A673 (cell line): ENCODE measurements around the gene UMAD1. TPM values are rescaled to one million over a fixed set of nuclear protein-coding genes. Genes with fewer than 3 reads are reported as not detected.

Experiments
- BruUV-seq: library from RNA; stranded (reverse); fragments of 400-500 nt; replicated peaks from 2 replicates; lab custom pipeline; 2021; lab: Mats Ljungman, UMichigan
- CTCF ChIA-PET: fragments of 300-600 bp; sonication (Branson Sonifier 250); formaldehyde crosslinking; loops from one replicate; lab custom pipeline; 2022; ENCODE audit warnings: antibody characterized with exemption; lab: Charles Lee
- POLR2A ChIA-PET: fragments of 300-600 bp; sonication (Branson Sonifier 250); formaldehyde crosslinking; loops from one replicate; lab custom pipeline; 2022; ENCODE audit warnings: antibody characterized with exemption; ENCODE audit not compliant: low non-redundant PET; lab: Charles Lee
- DNase-seq: peaks from one replicate; pipeline ENCODE4 v3.0.0-alpha.2; 2015; ENCODE audit warnings: low spot score
- H3K27ac ChIP-seq: fragments of 200-600 bp; sonication (generic); 2 replicates; pipeline ENCODE4 v1.5.1; 2016; ENCODE audit warnings: mixed run types, low read depth, mild to moderate bottlenecking, mixed read lengths, antibody characterized with exemption, low read length; ENCODE audit not compliant: poor library complexity, severe bottlenecking
- H3K27me3 ChIP-seq: fragments of 200-600 bp; sonication (generic); replicated peaks from 2 replicates; pipeline ENCODE4 v1.6.1; 2017; ENCODE audit warnings: mixed run types, low read depth, mild to moderate bottlenecking, mixed read lengths, antibody characterized with exemption, low read length; ENCODE audit not compliant: insufficient read depth, poor library complexity
- H3K36me3 ChIP-seq: fragments of 200-600 bp; sonication (generic); 2 replicates; pipeline ENCODE4 v1.6.1; 2016; ENCODE audit warnings: mixed run types, mild to moderate bottlenecking, mixed read lengths, antibody characterized with exemption, low read length; ENCODE audit not compliant: insufficient read depth, poor library complexity, severe bottlenecking
- H3K4me1 ChIP-seq: fragments of 200-600 bp; sonication (generic); 2 replicates; pipeline ENCODE4 v1.6.1; 2017; ENCODE audit warnings: mixed run types, mild to moderate bottlenecking, mixed read lengths, antibody characterized with exemption, low read length; ENCODE audit not compliant: insufficient read depth, poor library complexity, severe bottlenecking
- H3K4me3 ChIP-seq: fragments of 200-600 bp; sonication (generic); 2 replicates; pipeline ENCODE4 v1.5.1; 2016; ENCODE audit warnings: low read depth, mixed run types, mild to moderate bottlenecking, mixed read lengths, low read length; ENCODE audit not compliant: poor library complexity, severe bottlenecking
- H3K9me3 ChIP-seq: fragments of 200-600 bp; sonication (generic); 2 replicates; pipeline ENCODE4 v1.6.1; 2016; ENCODE audit warnings: mixed run types, low read depth, mild to moderate bottlenecking, mixed read lengths, antibody characterized with exemption, low read length; ENCODE audit not compliant: poor library complexity, severe bottlenecking
- CTCF ChIP-seq: fragments of 300-800, 200-600 bp; sonication (generic); conservative IDR thresholded peaks from 2 replicates; pipeline ENCODE4 v1.5.1; 2017; ENCODE audit warnings: low read depth, mild to moderate bottlenecking, antibody characterized with exemption, low read length, moderate library complexity, mixed read lengths
- EZH2 ChIP-seq: fragments of 200-600 bp; sonication (generic); IDR thresholded peaks from 2 replicates; pipeline ENCODE4 v1.6.1; 2017; ENCODE audit warnings: borderline replicate concordance, low read depth, mild to moderate bottlenecking, mixed read lengths, antibody characterized with exemption, low read length; ENCODE audit not compliant: poor library complexity, severe bottlenecking
- intact Hi-C: fragments of 100-400 bp; cut with micrococcal nuclease; formaldehyde crosslinking; loops from one replicate; pipeline ENCODE4 v1.10.0; 2022; ENCODE audit not compliant: unreplicated experiment
- total RNA-seq: library from RNA; stranded (reverse); gene quantifications from 2 replicates; pipeline ENCODE4 v1.2.3, GENCODE V29; 2021

The UMAD1 gene
- total RNA-seq, 1 experiment from 2014 or later, result 13.5 TPM

- POLR2A ChIA-PET, result no interaction called here
- Histone ChIP-seq H3K36me3 (no peaks in the 10 kb centered on the region), H3K27ac (no peak overlapping the region), H3K27me3 (no peaks in the 10 kb centered on the region), H3K9me3 (no peaks in the 10 kb centered on the region), H3K4me1 (no peaks in the 10 kb centered on the region), H3K4me3 (no peak overlapping the region)
- intact Hi-C loops, result loop anchor here (10.0 kb wide), 2 partner anchors 170 to 450 kb away; no protein-coding TSS in a partner anchor
- no peak for DNase-seq
- no TSS peak for BruUV-seq
- TF ChIP-seq CTCF (no peak), EZH2 (no peak)
- CTCF ChIA-PET, result interaction anchor here (1.4 kb wide), 1 partner anchor 84 kb away, joined by 5 read pairs; no protein-coding TSS in a partner anchor
Observed at GRCh38 chr7:7764520-7765396, 124.2 kb downstream of the UMAD1 start.

- TF ChIP-seq EZH2, result no peak
- no peak for TF ChIP-seq CTCF
- ChIA-PET CTCF (no interaction called here), POLR2A (no interaction called here)
- intact Hi-C loops, result loop anchor here (10.0 kb wide), 2 partner anchors 171 to 449 kb away; no protein-coding TSS in a partner anchor
- Histone ChIP-seq H3K27me3 (no peaks in the 10 kb centered on the region), H3K4me1 (no peaks in the 10 kb centered on the region), H3K9me3 (no peaks in the 10 kb centered on the region), H3K27ac (no peak overlapping the region), H3K4me3 (no peak overlapping the region), H3K36me3 (no peaks in the 10 kb centered on the region)
- DNase-seq, result no peak
- no TSS peak for BruUV-seq
Observed at GRCh38 chr7:7765422-7765821, 124.9 kb downstream of the UMAD1 start.

GRCh38 chr7:7766671-7767070 lies 126.1 kb downstream of the UMAD1 start:
- ChIA-PET POLR2A (no interaction called here), CTCF (no interaction called here)
- no peak overlapping the region for H3K4me3 ChIP-seq
- intact Hi-C loops, result loop anchor here (10.0 kb wide), 2 partner anchors 172 to 448 kb away; no protein-coding TSS in a partner anchor
- no peaks in the 10 kb centered on the region for H3K4me1 ChIP-seq
- no peaks in the 10 kb centered on the region for H3K9me3 ChIP-seq
- H3K27ac ChIP-seq, result no peak overlapping the region
- no peaks in the 10 kb centered on the region for H3K36me3 ChIP-seq
- no peak for TF ChIP-seq CTCF
- TF ChIP-seq EZH2, result no peak
- DNase-seq, result no peak
- BruUV-seq, result no TSS peak
- no peaks in the 10 kb centered on the region for H3K27me3 ChIP-seq
